ENCODE measurements around the gene ARIH2.
A peak's percentile ranks its signal among the peaks of the same experiment; 100 is the strongest.
"Not testable (repeated sequence)": the region's sequence is repeated elsewhere in the genome, so short reads cannot be mapped to it uniquely, and the experiment has no call there.

ARIH2 gene

DNA sequence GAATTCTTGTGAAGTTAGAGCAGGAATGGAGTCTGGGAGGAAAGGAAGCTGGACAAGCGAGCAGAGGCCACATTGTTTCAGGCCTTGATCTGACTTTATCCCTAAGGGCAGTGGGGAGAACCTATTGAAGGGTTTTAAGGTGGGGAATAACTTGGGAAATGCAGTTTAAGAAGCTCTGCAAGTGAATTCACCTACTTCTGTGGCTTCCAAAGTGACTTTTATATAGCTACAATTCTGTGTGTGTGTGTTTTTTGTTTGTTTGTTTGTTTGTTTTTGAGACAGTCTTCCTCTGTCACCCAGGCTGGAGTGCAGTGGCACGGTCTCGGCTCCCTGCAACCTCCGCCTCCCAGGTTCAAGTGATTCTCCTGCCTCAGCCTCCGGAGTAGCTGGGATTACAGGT, 90.0 kb downstream of the ARIH2 start:
- not testable (repeated sequence) for H3K27me3 ChIP-seq (ENCODE audit: insufficient read depth, low read length, poor library complexity); H3K23ac ChIP-seq (ENCODE audit: low read length); H2BK120ac ChIP-seq (ENCODE audit: low read depth, low read length); H4K8ac ChIP-seq (ENCODE audit: low read depth, low read length); H3K4me1 ChIP-seq (ENCODE audit: control insufficient read depth, low read depth, low read length); H3K4ac ChIP-seq (ENCODE audit: low read depth, low read length); H3K36me3 ChIP-seq (ENCODE audit: control insufficient read depth, insufficient read depth, low read length); DNase-seq; H2AK5ac ChIP-seq (ENCODE audit: low read length); H3K4me3 ChIP-seq (ENCODE audit: low read length); H2BK5ac ChIP-seq (ENCODE audit: low read length); H3K18ac ChIP-seq (ENCODE audit: low read length); H4K5ac ChIP-seq (ENCODE audit: low read length); H3K27ac ChIP-seq (ENCODE audit: low read depth, low read length); H2BK15ac ChIP-seq (replicated peaks; ENCODE audit: low read depth)
- H3K79me1 ChIP-seq (ENCODE audit: low read length), result peaks cover 18% of the 10 kb centered on the region
- H3K9ac ChIP-seq (ENCODE audit: low read length), result peak overlapping the region; percentile 88
- H3K79me2 ChIP-seq (ENCODE audit: control insufficient read depth, insufficient read depth, low read length), result peaks cover 37% of the 10 kb centered on the region
- H3K4me2 ChIP-seq (ENCODE audit: low read length), result peak overlapping the region; percentile 90
- H3K56ac ChIP-seq (ENCODE audit: low read length), result peak overlapping the region; percentile 86
- WGBS (ENCODE audit: extremely low coverage, insufficient coverage, low lambda C conversion rate), result no CpG with 5 or more reads among the region's 5 CpGs

DNA sequence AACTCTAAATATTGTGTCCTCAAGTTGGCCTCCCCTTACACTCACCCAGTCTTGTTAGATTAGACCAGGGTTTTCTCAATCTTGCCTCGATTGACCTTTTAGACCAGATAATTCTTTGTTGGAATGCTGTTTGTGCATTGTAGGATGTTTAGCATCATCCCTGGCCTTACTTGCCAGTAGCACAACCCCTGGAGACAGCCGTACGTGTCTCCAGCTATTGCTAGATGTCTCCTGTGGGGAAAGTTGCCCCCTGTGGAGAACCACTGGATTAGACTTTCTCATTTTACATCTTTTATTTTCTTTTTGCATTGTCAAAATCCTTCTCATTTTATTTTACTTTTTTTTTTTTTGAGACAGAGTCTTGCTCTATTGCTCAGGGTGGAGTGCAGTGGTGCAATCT, 90.8 kb downstream of the ARIH2 start:
- Histone ChIP-seq H3K27ac (ENCODE audit: low read depth, low read length) (no peak overlapping the region), H3K4me2 (ENCODE audit: low read length) (no peak overlapping the region), H3K18ac (ENCODE audit: low read length) (no peak overlapping the region), H3K36me3 (ENCODE audit: control insufficient read depth, insufficient read depth, low read length) (peaks cover 8% of the 10 kb centered on the region), H3K79me2 (ENCODE audit: control insufficient read depth, insufficient read depth, low read length) (peaks cover 37% of the 10 kb centered on the region), H2BK120ac (ENCODE audit: low read depth, low read length) (no peak overlapping the region), H3K23ac (ENCODE audit: low read length) (no peak overlapping the region), H3K56ac (ENCODE audit: low read length) (no peak overlapping the region), H3K4ac (ENCODE audit: low read depth, low read length) (no peak overlapping the region), H3K9ac (ENCODE audit: low read length) (no peak overlapping the region), H3K27me3 (ENCODE audit: insufficient read depth, low read length, poor library complexity) (no peaks in the 10 kb centered on the region), H4K5ac (ENCODE audit: low read length) (no peak overlapping the region), H2BK5ac (ENCODE audit: low read length) (no peak overlapping the region), H2BK15ac (replicated peaks; ENCODE audit: low read depth) (no peak overlapping the region), H4K8ac (ENCODE audit: low read depth, low read length) (no peak overlapping the region), H3K4me3 (ENCODE audit: low read length) (no peak overlapping the region), H2AK5ac (ENCODE audit: low read length) (no peak overlapping the region), H3K79me1 (ENCODE audit: low read length) (peaks cover 21% of the 10 kb centered on the region), H3K4me1 (ENCODE audit: control insufficient read depth, low read depth, low read length) (peaks cover 5% of the 10 kb centered on the region)
- DNase-seq, result no peak
- no CpG with 5 or more reads among the region's 3 CpGs for WGBS (ENCODE audit: extremely low coverage, insufficient coverage, low lambda C conversion rate)

DNA sequence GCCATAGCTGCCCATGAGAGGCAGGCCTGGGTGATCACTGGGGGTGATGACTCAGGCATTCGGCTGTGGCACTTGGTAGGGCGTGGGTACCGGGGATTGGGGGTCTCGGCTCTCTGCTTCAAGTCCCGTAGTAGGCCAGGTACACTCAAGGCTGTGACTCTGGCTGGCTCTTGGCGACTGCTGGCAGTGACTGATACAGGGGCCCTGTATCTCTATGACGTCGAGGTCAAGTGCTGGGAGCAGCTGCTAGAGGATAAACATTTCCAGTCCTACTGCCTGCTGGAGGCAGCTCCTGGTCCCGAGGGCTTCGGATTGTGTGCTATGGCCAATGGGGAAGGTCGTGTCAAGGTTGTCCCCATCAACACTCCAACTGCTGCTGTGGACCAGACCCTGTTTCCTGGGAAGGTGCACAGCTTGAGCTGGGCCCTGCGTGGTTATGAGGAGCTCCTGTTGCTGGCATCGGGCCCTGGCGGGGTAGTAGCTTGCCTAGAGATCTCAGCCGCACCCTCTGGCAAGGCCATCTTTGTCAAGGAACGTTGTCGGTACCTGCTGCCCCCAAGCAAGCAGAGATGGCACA, 93.9 kb downstream of the ARIH2 start:
- H3K79me1 ChIP-seq (ENCODE audit: low read length), result peaks cover 26% of the 10 kb centered on the region
- H2BK5ac ChIP-seq (ENCODE audit: low read length), result no peak overlapping the region
- H3K4ac ChIP-seq (ENCODE audit: low read depth, low read length), result no peak overlapping the region
- H2BK15ac ChIP-seq (replicated peaks; ENCODE audit: low read depth), result no peak overlapping the region
- no peak overlapping the region for H3K56ac ChIP-seq (ENCODE audit: low read length)
- no CpG with 5 or more reads among the region's 17 CpGs for WGBS (ENCODE audit: extremely low coverage, insufficient coverage, low lambda C conversion rate)
- H3K4me1 ChIP-seq (ENCODE audit: control insufficient read depth, low read depth, low read length), result peaks cover 7% of the 10 kb centered on the region
- no peaks in the 10 kb centered on the region for H3K27me3 ChIP-seq (ENCODE audit: insufficient read depth, low read length, poor library complexity)
- H4K5ac ChIP-seq (ENCODE audit: low read length), result no peak overlapping the region
- peaks cover 18% of the 10 kb centered on the region for H3K36me3 ChIP-seq (ENCODE audit: control insufficient read depth, insufficient read depth, low read length)
- H3K4me2 ChIP-seq (ENCODE audit: low read length), result no peak overlapping the region
- H3K27ac ChIP-seq (ENCODE audit: low read depth, low read length), result no peak overlapping the region
- H3K9ac ChIP-seq (ENCODE audit: low read length), result no peak overlapping the region
- H2BK120ac ChIP-seq (ENCODE audit: low read depth, low read length), result no peak overlapping the region
- H2AK5ac ChIP-seq (ENCODE audit: low read length), result no peak overlapping the region
- H3K18ac ChIP-seq (ENCODE audit: low read length), result no peak overlapping the region
- peaks cover 37% of the 10 kb centered on the region for H3K79me2 ChIP-seq (ENCODE audit: control insufficient read depth, insufficient read depth, low read length)
- DNase-seq, result no peak
- no peak overlapping the region for H3K4me3 ChIP-seq (ENCODE audit: low read length)
- no peak overlapping the region for H3K23ac ChIP-seq (ENCODE audit: low read length)
- H4K8ac ChIP-seq (ENCODE audit: low read depth, low read length), result no peak overlapping the region

DNA sequence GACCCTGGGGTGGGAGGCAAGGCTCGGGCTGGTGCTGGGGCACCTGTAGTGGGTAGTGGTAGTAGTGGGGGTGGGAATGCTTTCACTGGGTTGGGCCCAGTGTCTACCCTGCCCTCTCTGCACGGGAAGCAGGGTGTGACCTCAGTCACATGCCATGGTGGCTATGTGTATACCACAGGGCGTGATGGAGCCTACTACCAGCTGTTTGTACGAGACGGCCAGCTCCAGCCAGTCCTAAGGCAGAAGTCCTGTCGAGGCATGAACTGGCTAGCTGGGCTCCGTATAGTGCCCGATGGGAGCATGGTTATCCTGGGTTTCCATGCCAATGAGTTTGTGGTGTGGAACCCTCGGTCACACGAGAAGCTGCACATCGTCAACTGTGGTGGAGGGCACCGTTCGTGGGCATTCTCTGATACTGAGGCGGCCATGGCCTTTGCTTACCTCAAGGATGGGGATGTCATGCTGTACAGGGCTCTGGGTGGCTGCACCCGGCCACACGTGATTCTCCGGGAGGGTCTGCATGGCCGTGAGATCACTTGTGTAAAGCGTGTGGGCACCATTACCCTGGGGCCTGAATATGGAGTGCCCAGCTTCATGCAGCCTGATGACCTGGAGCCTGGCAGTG, 94.6 kb downstream of the ARIH2 start:
- WGBS (ENCODE audit: extremely low coverage, insufficient coverage, low lambda C conversion rate), result no CpG with 5 or more reads among the region's 19 CpGs
- no peak for DNase-seq
- H3K36me3 ChIP-seq (ENCODE audit: control insufficient read depth, insufficient read depth, low read length), result peaks cover 18% of the 10 kb centered on the region

DNA sequence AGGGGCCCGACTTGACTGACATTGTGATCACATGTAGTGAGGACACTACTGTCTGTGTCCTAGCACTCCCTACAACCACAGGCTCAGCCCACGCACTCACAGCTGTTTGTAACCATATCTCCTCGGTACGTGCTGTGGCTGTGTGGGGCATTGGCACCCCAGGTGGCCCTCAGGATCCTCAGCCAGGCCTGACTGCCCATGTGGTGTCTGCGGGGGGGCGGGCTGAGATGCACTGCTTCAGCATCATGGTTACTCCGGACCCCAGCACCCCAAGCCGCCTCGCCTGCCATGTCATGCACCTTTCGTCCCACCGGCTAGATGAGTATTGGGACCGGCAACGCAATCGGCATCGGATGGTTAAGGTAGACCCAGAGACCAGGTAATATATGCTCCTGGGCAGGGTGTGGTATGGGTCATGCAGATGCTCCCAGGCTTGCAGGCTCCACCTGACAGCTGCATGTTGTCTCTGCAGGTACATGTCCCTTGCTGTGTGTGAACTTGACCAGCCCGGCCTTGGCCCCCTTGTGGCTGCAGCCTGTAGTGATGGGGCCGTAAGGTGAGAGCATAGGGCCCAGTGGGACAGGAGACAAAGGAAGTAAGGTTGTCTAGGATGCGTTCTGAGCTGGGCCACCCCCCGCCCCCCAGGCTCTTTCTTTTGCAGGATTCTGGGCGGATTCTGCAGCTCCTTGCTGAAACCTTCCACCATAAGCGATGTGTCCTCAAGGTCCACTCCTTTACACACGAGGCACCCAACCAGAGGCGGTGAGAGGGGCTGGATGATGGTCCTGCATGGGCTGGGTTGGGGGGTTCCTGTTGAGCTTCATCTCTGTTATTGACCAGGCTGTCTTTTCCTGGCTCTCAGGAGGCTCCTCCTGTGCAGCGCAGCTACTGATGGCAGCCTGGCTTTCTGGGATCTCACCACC, 95.4 kb downstream of the ARIH2 start:
- peaks cover 18% of the 10 kb centered on the region for H3K36me3 ChIP-seq (ENCODE audit: control insufficient read depth, insufficient read depth, low read length)
- H2AK5ac ChIP-seq (ENCODE audit: low read length), result no peak overlapping the region
- H3K79me2 ChIP-seq (ENCODE audit: control insufficient read depth, insufficient read depth, low read length), result peaks cover 26% of the 10 kb centered on the region
- H3K4me1 ChIP-seq (ENCODE audit: control insufficient read depth, low read depth, low read length), result peaks cover 3% of the 10 kb centered on the region
- no peak overlapping the region for H3K4me2 ChIP-seq (ENCODE audit: low read length)
- H3K56ac ChIP-seq (ENCODE audit: low read length), result no peak overlapping the region
- H4K5ac ChIP-seq (ENCODE audit: low read length), result no peak overlapping the region
- no CpG with 5 or more reads among the region's 24 CpGs for WGBS (ENCODE audit: extremely low coverage, insufficient coverage, low lambda C conversion rate)
- no peak overlapping the region for H3K18ac ChIP-seq (ENCODE audit: low read length)
- H3K9ac ChIP-seq (ENCODE audit: low read length), result no peak overlapping the region
- H2BK120ac ChIP-seq (ENCODE audit: low read depth, low read length), result no peak overlapping the region
- no peak overlapping the region for H3K23ac ChIP-seq (ENCODE audit: low read length)
- no peak overlapping the region for H3K27ac ChIP-seq (ENCODE audit: low read depth, low read length)
- peak; percentile 89 for DNase-seq
- no peak overlapping the region for H3K4me3 ChIP-seq (ENCODE audit: low read length)
- H3K4ac ChIP-seq (ENCODE audit: low read depth, low read length), result no peak overlapping the region
- H2BK15ac ChIP-seq (replicated peaks; ENCODE audit: low read depth), result no peak overlapping the region
- no peak overlapping the region for H2BK5ac ChIP-seq (ENCODE audit: low read length)
- H3K79me1 ChIP-seq (ENCODE audit: low read length), result peaks cover 19% of the 10 kb centered on the region
- no peaks in the 10 kb centered on the region for H3K27me3 ChIP-seq (ENCODE audit: insufficient read depth, low read length, poor library complexity)
- H4K8ac ChIP-seq (ENCODE audit: low read depth, low read length), result no peak overlapping the region

More for the DNA sequence above, 94.6 kb downstream of the ARIH2 start:
- Histone ChIP-seq H2AK5ac (ENCODE audit: low read length) (no peak overlapping the region), H3K4me3 (ENCODE audit: low read length) (no peak overlapping the region), H3K79me1 (ENCODE audit: low read length) (peaks cover 23% of the 10 kb centered on the region), H3K4me2 (ENCODE audit: low read length) (no peak overlapping the region), H3K18ac (ENCODE audit: low read length) (no peak overlapping the region), H3K27me3 (ENCODE audit: insufficient read depth, low read length, poor library complexity) (no peaks in the 10 kb centered on the region), H4K5ac (ENCODE audit: low read length) (no peak overlapping the region), H3K56ac (ENCODE audit: low read length) (no peak overlapping the region), H3K4ac (ENCODE audit: low read depth, low read length) (no peak overlapping the region), H2BK5ac (ENCODE audit: low read length) (no peak overlapping the region), H2BK15ac (replicated peaks; ENCODE audit: low read depth) (no peak overlapping the region), H3K23ac (ENCODE audit: low read length) (no peak overlapping the region), H2BK120ac (ENCODE audit: low read depth, low read length) (no peak overlapping the region), H3K27ac (ENCODE audit: low read depth, low read length) (no peak overlapping the region), H4K8ac (ENCODE audit: low read depth, low read length) (no peak overlapping the region), H3K9ac (ENCODE audit: low read length) (no peak overlapping the region), H3K4me1 (ENCODE audit: control insufficient read depth, low read depth, low read length) (peaks cover 6% of the 10 kb centered on the region), H3K79me2 (ENCODE audit: control insufficient read depth, insufficient read depth, low read length) (peaks cover 33% of the 10 kb centered on the region)
